GM19025 (cell line): ENCODE results near the gene SYCP3.
A peak's percentile ranks its signal among the peaks of the same experiment; 100 is the strongest.

ENCODE experiments used
- ATAC-seq: cut with Tn5 transposase; IDR thresholded peaks from one replicate; pipeline ENCODE4 v1.9.1; 2021; ENCODE audit warnings: mild to moderate bottlenecking, low read depth, moderate library complexity; ENCODE audit not compliant: unreplicated experiment

Gene SYCP3

GRCh38 chr12:101738920-101739665, at the start of gene SYCP3:
Gene SYCP3, minus strand, starts transcription at chr12:101739462. Its CDS starts 1,527 bp downstream, at chr12:101737935.
- ATAC-seq = no peak

GRCh38 chr12:101785671-101786070, 46.4 kb upstream of the SYCP3 start:
- ATAC-seq = no peak

DNA sequence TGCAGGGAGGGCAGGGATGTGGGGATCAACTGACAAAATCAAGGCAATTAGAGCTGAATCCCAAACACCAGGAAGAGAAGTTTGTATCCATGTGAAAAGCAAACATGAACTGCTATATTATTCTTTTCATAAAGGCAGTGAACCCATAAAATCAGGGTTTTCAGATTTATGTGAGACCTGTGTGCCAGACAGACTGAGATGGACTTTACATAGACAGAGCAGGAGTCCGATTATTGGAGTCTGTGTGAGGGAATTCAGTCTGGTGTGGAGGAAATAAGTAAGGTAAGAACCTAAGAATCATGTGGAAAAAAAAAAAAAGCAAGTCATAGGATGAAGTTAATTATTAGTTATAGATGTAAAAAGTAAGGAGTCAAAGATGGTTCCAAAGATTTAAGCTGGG, 45.1 kb upstream of the SYCP3 start:
- ATAC-seq = no peak

GRCh38 chr12:101783838-101784237, 44.6 kb upstream of the SYCP3 start:
- no peak for ATAC-seq

GRCh38 chr12:101783150-101783549, 43.9 kb upstream of the SYCP3 start:
- no peak for ATAC-seq

DNA sequence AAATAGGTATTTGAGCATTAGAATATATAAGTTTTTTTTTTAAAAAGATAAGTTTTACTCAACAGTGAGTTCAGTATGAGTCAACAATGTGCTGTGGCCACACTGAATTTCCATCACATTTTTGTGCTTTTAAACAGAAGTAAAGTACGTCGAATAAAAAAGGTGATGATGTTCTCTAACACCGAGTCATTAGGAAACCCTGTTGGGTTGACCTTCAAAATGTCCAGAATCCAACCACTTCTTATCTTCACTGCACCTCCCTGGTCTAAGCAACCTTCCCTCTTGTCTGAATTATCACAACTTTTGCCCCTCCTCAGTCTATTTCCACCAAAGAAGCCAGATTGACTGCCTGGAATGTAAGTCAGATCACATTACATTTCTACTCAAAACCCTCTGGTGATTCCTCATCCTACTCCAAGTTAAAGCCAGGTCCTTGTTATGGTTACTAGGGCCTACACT, 43.0 kb upstream of the SYCP3 start:
- no peak for ATAC-seq

- ATAC-seq = no peak
Observed at GRCh38 chr12:101781834-101782233, 42.6 kb upstream of the SYCP3 start.

DNA sequence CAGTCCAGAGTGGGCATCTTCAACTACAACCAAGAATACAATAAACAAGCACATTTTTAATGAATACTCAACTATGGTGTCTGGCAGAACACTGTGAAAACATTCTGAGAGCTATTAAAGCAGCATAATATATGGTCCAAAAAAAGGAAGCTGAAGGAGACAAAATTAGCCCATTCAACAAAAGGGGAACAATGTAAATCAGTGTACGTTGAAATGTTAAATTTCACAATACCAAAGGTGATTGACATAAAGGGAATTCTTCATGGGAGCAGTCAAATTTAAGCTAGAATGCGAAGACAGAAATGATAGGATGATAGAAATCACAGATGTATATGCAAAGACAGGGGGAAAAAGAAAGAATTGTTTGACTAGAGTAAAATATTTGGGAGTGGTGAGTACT, 41.3 kb upstream of the SYCP3 start:
- no peak for ATAC-seq

DNA sequence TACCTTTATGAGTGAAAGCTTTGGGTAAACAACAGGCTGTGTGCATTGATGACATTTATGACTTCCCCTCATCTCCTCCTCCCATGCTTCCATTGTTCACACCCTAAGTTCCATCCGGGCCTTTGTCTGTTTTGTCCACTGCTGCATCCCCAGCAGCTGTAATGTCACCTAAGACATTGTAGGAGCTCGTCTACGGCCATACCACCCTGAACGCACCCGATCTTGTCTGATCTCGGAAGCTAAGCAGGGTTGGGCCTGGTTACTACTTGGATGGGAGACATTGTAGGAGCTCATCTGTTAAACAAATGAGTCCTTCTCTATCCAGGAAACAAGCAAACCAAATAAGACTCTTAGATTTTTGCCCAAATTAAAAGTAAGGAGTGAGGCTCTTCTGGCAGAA, 40.4 kb upstream of the SYCP3 start:
- ATAC-seq = no peak

DNA sequence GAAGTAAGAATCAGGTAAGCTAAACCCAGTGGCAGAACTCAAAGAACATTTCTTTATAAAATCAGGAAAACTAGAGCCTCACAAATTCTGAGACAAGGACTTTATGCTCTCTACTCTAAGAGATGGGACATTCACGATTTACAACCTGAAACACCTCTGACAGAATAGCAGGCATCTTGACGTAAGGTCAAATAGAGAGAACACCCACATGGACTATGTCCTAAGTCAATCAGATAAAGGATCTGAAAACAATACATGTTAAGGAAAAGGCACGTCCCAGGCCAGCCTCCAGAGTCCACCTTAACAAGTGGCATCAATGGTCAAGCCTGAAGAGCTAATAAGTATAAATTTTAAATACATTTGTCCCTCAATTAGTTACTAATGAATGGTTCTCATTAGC, 39.9 kb upstream of the SYCP3 start:
- no peak for ATAC-seq

GRCh38 chr12:101777978-101778377, 38.7 kb upstream of the SYCP3 start:
- no peak for ATAC-seq

DNA sequence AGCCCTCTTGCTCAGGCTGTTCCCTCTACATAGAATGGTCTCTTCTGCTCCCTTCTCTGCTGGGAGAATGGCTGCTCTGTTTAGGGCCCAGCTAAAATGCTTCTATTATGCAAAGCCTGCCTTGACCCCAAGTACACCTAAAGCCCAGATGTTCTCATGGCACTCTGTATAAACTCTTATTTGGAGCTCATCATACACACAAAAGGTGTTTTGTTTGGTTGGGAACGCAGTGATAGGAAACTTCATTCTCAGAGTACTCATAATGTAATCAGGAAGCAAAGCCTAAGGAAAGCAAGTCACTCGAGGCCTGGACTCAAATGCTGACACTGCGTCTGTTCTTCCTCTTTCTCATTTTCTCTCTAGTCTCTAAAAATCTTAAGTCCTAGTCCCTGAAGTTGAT, 38.2 kb upstream of the SYCP3 start:
- ATAC-seq = no peak

GRCh38 chr12:101775816-101776215, 36.6 kb upstream of the SYCP3 start:
- no peak for ATAC-seq

DNA sequence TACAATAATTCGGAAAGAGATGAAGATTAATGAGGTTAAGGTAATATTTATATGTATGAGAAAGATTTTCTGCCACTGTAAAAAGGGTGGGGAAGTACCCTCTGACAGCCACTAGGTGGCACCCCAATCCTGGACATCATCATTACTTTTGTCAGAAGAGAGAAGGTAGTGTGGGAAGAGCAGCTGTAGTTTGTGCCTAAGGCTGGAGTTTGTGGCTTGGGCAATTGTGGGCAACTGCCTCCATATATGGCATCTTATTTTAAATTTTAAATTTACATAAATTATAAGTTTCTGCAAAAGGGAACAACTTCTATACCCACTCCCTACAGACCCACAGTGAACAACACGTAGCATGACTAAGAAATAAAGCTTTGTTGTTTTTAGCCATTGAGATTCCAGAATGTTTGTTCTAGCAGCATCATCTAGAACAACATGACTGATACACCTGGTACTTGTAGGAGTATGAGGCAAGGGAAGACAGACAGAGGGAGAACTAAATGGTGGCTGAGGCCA, 34.4 kb upstream of the SYCP3 start:
- ATAC-seq = peak; percentile 63

DNA sequence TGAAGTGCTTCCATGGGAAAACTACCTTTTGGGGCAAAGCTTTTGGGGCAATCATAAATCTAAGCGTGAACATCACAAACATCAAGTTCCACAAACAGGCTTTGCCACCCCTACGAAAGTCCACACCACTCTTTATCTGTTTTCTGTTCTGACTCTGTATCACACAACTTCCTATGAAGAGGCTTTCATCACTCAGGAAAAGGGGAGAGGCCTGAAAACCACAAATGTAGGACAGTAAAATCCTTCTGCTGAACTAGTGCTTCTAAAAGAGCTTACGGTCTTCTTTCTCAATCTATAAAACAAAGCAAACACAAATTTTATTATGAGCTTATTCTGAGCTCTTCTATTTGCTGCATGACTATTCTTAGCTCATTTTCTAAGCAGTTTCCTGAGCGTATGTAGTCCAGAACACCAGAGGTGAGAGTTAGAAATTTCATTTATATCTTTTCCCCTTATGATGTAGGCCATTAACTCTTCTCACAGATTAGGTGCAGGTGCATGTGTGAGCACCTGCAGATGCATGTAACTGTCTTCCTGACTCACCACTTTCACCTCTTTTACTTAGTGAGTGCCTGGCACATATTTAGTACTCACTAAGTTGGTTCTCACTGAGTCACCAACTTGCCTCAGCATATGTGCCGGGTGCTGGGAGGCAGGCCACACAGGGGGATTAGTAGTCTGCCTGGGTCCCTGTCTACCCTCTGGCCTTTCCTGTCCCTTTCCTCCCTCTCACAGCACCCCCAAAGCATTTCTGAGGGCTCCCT, 32.9 kb upstream of the SYCP3 start:
- no peak for ATAC-seq

GRCh38 chr12:101769865-101770264, 30.6 kb upstream of the SYCP3 start:
- ATAC-seq = no peak

DNA sequence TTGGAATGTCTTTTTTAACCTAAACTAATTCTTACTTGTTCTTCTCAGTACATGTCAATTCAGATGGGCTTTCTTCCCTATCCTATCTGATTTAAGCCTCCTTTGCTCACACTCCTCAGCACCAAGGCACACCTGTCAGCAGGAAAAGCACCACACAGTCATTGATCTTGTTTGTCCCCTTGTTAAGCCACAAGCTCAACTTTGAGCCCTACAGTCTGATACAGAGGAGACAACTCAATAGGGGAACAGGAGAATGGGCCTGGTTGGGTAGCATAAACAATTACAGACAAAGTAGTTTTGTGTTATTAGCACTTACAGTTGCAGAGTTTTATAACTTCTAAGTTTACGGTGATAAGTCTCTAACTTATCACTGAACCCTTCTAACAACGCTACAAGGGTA, 29.5 kb upstream of the SYCP3 start:
- ATAC-seq = no peak

DNA sequence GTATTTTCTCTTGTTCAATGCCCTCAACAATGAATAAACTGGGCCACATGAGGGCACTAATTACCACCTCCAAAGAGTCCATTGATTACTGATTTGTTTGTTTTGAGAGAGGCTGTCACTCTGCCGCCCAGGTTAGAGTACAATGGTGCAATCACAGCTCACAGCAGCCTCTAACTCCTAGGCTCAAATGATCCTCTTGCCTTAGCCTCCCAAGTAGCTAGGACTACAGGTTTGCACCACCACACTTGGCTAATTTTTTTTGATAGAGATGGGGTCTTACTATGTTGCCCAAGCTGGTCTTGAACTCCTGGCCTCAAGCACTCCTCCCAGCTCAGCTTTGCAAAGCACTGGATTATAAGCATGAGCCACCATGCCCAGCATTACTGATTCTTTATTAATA, 28.3 kb upstream of the SYCP3 start:
- ATAC-seq = no peak

- ATAC-seq = no peak
Observed at GRCh38 chr12:101764051-101764792, 25.0 kb upstream of the SYCP3 start.

- no peak for ATAC-seq
Observed at GRCh38 chr12:101763246-101763931, 24.1 kb upstream of the SYCP3 start.
